ENCODE results near the gene PSMC1.

GRCh38 chr14:90302529-90303303 is 46.4 kb downstream of the PSMC1 start:
- no peak for TF ChIP-seq CTCF (conservative IDR thresholded peaks at IDR 0.05 in 1 of 2, IDR thresholded peaks at IDR 0.05 in 1 of 2; ENCODE audit: extremely low read depth in 1 of 2, insufficient read depth in 1 of 2, low read depth in 1 of 2, low read length in 2 of 2)
- TF ChIP-seq EZH2 (IDR thresholded peaks at IDR 0.05; ENCODE audit: borderline replicate concordance, low read length) = no peak

Data from mammary epithelial cell (primary cell).